ENCODE results near the gene IL11.

IL11 gene

DNA sequence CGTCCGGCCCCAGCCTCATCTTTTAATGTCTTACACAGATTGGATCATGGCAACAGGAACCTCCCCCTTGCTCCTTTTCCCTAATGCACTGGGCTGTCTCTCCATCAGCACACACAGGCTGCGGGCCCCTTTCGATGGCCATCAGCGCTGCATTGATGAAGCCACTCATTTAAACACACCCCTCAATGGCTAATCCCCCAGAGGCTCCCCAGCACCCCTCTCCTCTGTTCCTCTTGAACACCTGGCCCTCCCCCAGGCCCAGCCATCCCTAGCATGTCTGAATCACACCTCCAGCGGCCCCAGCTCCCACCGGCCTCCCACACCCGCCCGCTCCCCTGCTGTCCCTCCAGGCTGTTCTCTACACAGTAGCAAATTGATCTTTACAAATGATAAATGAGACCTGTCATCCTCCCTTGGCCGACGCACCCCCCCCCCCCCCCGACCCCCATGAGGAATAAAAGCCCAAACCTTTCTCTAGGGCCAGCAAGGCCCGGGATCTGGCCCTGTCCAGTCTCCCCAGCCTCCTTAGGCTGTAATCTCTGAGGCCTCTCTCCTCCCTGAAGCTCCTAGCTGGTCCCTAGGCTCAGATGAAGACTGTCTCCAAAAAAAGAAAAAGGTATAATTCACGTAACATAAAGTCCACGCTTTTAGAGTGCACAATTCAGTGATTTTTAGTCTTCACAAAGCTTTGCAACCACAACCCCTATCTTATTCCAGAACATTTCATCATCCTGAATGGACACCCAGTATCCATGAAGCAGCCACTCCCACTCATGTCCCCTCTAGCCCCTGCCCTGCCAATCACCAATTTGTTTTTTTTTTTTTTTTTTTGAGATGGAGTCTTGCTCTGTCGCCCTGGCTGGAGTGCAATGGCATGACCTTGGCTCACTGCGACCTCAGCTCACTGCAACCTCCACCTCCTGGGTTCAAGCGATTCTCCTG, 22.8 kb upstream of the IL11 start:
- H3K27ac ChIP-seq (replicated peaks; ENCODE audit: low read length): no peak overlapping the region

DNA sequence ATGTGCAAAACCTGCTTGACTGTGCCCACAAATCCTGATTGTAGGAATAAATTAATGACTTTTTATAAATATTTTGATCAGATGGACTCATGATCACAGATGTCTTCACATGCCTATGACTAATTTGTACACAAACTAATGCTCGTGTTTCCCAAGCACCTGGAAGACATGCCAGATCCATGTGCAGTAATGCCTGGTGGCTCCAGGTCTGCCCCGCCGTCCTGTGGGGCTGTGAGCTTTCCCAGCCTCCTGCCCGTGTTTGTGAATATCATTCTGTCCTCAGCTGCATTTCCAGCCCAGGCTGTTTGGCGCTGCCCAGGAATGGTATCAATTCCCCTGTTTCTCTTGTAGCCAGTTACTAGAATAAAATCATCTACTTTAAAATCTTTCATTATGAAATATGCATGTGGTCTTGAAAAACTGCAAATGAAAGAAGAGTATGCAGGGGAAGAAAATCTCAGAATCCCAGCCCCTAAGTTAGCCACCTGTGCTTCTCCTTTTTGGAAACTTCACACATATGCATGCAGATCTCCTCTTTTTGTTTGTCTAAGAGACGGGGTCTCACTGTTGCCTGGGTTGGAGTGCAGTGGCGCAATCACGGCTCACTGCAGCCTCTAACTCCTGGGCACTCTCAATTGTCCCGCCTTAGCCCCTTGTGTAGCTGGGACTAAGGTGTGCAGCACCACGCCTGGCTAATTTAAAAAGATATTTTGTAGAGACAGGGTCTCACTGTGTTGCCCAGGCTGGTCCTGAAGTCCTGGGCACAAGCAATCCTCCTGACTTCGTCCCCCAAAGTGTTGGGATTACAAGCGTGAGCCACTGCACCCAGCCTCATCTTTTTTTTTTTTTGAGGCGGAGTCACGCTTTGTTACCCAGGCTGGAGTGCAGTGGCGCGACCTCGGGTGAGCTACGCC, 21.7 kb upstream of the IL11 start:
- no CpG with 5 or more reads among the region's 18 CpGs for WGBS, 2 donors (ENCODE audit: extremely low coverage in 2 of 2, insufficient read length in 2 of 2, insufficient replicate concordance in 1 of 2)
- H3K27ac ChIP-seq (replicated peaks; ENCODE audit: low read length): peak overlapping the region; percentile 43
- DNase-seq (ENCODE audit: low spot score): no peak

More for the DNA sequence above, 22.8 kb upstream of the IL11 start:
- Histone ChIP-seq H3K4me3 (ENCODE audit: low read length in 2 of 2) (no peak overlapping the region), H4K8ac (ENCODE audit: low read depth, low read length) (no peak overlapping the region), H2AK5ac (ENCODE audit: low read depth, low read length) (no peak overlapping the region), H3K18ac (ENCODE audit: low read length) (peak overlapping the region; percentile 83), H3K14ac (ENCODE audit: low read length) (no peak overlapping the region), H3K27me3 (ENCODE audit: control insufficient read depth in 3 of 3, insufficient read depth in 3 of 3, low read depth in 1 of 3, low read length in 3 of 3) (no peaks in the 10 kb centered on the region), H2BK12ac (ENCODE audit: low read length) (no peak overlapping the region), H3K9ac (ENCODE audit: low read depth, low read length, poor library complexity) (no peak overlapping the region), H3K9me3 (replicated peaks in 1 of 2; ENCODE audit: control insufficient read depth in 2 of 2, insufficient read depth in 1 of 2, low read depth in 1 of 2, low read length in 2 of 2) (no peaks in the 10 kb centered on the region), H3K4me2 (ENCODE audit: insufficient read depth, low read length, poor library complexity, severe bottlenecking) (no peak overlapping the region), H4K91ac (ENCODE audit: low read depth, low read length, poor library complexity) (no peak overlapping the region), H3K4ac (ENCODE audit: low read length) (no peak overlapping the region), H2AFZ (ENCODE audit: low read length) (no peak overlapping the region), H3K36me3 (replicated peaks in 1 of 2; ENCODE audit: control insufficient read depth in 2 of 2, insufficient read depth in 2 of 2, low read length in 2 of 2) (peaks cover 32 to 40% of the 10 kb centered on the region in 2 donors), H2BK5ac (ENCODE audit: low read length) (peak overlapping the region; percentile 61), H3K79me1 (ENCODE audit: low read depth, low read length) (peaks cover 9% of the 10 kb centered on the region), H2BK15ac (ENCODE audit: low read length) (no peak overlapping the region), H3K23ac (ENCODE audit: low read depth, low read length, poor library complexity) (no peak overlapping the region), H2BK120ac (ENCODE audit: low read depth, low read length) (no peak overlapping the region), H3K4me1 (ENCODE audit: control insufficient read depth in 2 of 2, insufficient read depth in 1 of 2, low read depth in 1 of 2, low read length in 2 of 2) (peaks cover 10 to 20% of the 10 kb centered on the region in 2 donors)
- DNase-seq (ENCODE audit: low spot score): no peak
- no CpG with 5 or more reads among the region's 18 CpGs for WGBS, 2 donors (ENCODE audit: extremely low coverage in 2 of 2, insufficient read length in 2 of 2, insufficient replicate concordance in 1 of 2)

DNA sequence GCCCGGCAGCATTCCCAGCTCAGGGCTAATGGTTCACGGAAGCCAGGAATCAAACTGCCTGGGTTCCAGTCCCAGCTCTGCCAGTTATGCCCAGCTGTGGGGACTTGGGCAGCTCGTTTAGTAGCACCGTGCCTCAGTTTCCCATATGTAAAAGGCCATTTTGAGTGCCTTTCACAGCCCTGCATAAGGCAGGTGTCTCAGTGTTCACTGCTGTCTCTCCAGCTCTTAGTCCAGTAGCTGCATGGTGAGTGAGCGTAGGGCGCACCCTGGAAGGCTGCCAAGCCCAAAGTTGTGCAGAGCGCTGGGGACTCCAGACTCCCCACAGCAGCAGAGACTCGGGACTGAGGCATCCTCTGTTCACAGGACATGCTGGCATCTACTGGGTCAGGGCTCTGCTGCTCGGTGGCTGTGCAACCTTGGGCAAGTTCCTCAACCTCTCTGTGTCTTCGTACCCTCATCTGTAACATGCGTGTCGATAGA, 21.0 kb upstream of the IL11 start:
- no peak overlapping the region for H3K27ac ChIP-seq (replicated peaks; ENCODE audit: low read length)
- no CpG with 5 or more reads among the region's 12 CpGs for WGBS, 2 donors (ENCODE audit: extremely low coverage in 2 of 2, insufficient read length in 2 of 2, insufficient replicate concordance in 1 of 2)
- H3K4me3 ChIP-seq (ENCODE audit: low read length in 2 of 2): no peak overlapping the region

More for the DNA sequence above, 21.7 kb upstream of the IL11 start:
- Histone ChIP-seq H3K9me3 (replicated peaks in 1 of 2; ENCODE audit: control insufficient read depth in 2 of 2, insufficient read depth in 1 of 2, low read depth in 1 of 2, low read length in 2 of 2) (no peaks in the 10 kb centered on the region), H4K91ac (ENCODE audit: low read depth, low read length, poor library complexity) (no peak overlapping the region), H3K9ac (ENCODE audit: low read depth, low read length, poor library complexity) (no peak overlapping the region), H3K36me3 (replicated peaks in 1 of 2; ENCODE audit: control insufficient read depth in 2 of 2, insufficient read depth in 2 of 2, low read length in 2 of 2) (peaks cover 43 to 51% of the 10 kb centered on the region in 2 donors), H2AFZ (ENCODE audit: low read length) (no peak overlapping the region), H3K4me2 (ENCODE audit: insufficient read depth, low read length, poor library complexity, severe bottlenecking) (no peak overlapping the region), H3K4me3 (ENCODE audit: low read length in 2 of 2) (no peak overlapping the region), H3K14ac (ENCODE audit: low read length) (no peak overlapping the region), H2BK12ac (ENCODE audit: low read length) (no peak overlapping the region), H2BK120ac (ENCODE audit: low read depth, low read length) (no peak overlapping the region), H3K4ac (ENCODE audit: low read length) (no peak overlapping the region), H3K4me1 (ENCODE audit: control insufficient read depth in 2 of 2, insufficient read depth in 1 of 2, low read depth in 1 of 2, low read length in 2 of 2) (peaks cover 21 to 31% of the 10 kb centered on the region in 2 donors), H2BK5ac (ENCODE audit: low read length) (no peak overlapping the region), H4K8ac (ENCODE audit: low read depth, low read length) (no peak overlapping the region), H2BK15ac (ENCODE audit: low read length) (no peak overlapping the region), H3K18ac (ENCODE audit: low read length) (no peak overlapping the region), H3K23ac (ENCODE audit: low read depth, low read length, poor library complexity) (no peak overlapping the region), H3K79me1 (ENCODE audit: low read depth, low read length) (peaks cover 19% of the 10 kb centered on the region), H2AK5ac (ENCODE audit: low read depth, low read length) (no peak overlapping the region), H3K27me3 (ENCODE audit: control insufficient read depth in 3 of 3, insufficient read depth in 3 of 3, low read depth in 1 of 3, low read length in 3 of 3) (no peaks in the 10 kb centered on the region)

More for the DNA sequence above, 21.0 kb upstream of the IL11 start:
- Histone ChIP-seq H3K18ac (ENCODE audit: low read length) (no peak overlapping the region), H3K9me3 (replicated peaks in 1 of 2; ENCODE audit: control insufficient read depth in 2 of 2, insufficient read depth in 1 of 2, low read depth in 1 of 2, low read length in 2 of 2) (no peaks in the 10 kb centered on the region), H3K23ac (ENCODE audit: low read depth, low read length, poor library complexity) (peak overlapping the region; percentile 17), H3K27me3 (ENCODE audit: control insufficient read depth in 3 of 3, insufficient read depth in 3 of 3, low read depth in 1 of 3, low read length in 3 of 3) (no peaks in the 10 kb centered on the region), H3K79me1 (ENCODE audit: low read depth, low read length) (peaks cover 24% of the 10 kb centered on the region), H2BK120ac (ENCODE audit: low read depth, low read length) (no peak overlapping the region), H3K4ac (ENCODE audit: low read length) (no peak overlapping the region), H3K14ac (ENCODE audit: low read length) (no peak overlapping the region), H3K36me3 (replicated peaks in 1 of 2; ENCODE audit: control insufficient read depth in 2 of 2, insufficient read depth in 2 of 2, low read length in 2 of 2) (peaks cover 44 to 57% of the 10 kb centered on the region in 2 donors), H3K4me1 (ENCODE audit: control insufficient read depth in 2 of 2, insufficient read depth in 1 of 2, low read depth in 1 of 2, low read length in 2 of 2) (peaks cover 28 to 35% of the 10 kb centered on the region in 2 donors), H3K4me2 (ENCODE audit: insufficient read depth, low read length, poor library complexity, severe bottlenecking) (no peak overlapping the region), H2AFZ (ENCODE audit: low read length) (no peak overlapping the region), H4K8ac (ENCODE audit: low read depth, low read length) (no peak overlapping the region), H2BK12ac (ENCODE audit: low read length) (peak overlapping the region; percentile 50), H2BK15ac (ENCODE audit: low read length) (no peak overlapping the region), H3K9ac (ENCODE audit: low read depth, low read length, poor library complexity) (peak overlapping the region; percentile 9), H2BK5ac (ENCODE audit: low read length) (no peak overlapping the region), H2AK5ac (ENCODE audit: low read depth, low read length) (no peak overlapping the region), H4K91ac (ENCODE audit: low read depth, low read length, poor library complexity) (no peak overlapping the region)
- DNase-seq (ENCODE audit: low spot score): no peak
